SH-SY5Y (cell line): ENCODE data around the gene SIL1.

Experiments used
- GATA2 ChIP-seq: IDR thresholded peaks from 2 replicates; pipeline ENCODE4 v1.6.1; 2011; ENCODE audit warnings: mild to moderate bottlenecking, low read depth, low read length
- GATA3 ChIP-seq: IDR thresholded peaks from 2 replicates; pipeline ENCODE4 v1.6.1; 2011; ENCODE audit warnings: low read depth, mild to moderate bottlenecking, low read length, moderate library complexity

DNA sequence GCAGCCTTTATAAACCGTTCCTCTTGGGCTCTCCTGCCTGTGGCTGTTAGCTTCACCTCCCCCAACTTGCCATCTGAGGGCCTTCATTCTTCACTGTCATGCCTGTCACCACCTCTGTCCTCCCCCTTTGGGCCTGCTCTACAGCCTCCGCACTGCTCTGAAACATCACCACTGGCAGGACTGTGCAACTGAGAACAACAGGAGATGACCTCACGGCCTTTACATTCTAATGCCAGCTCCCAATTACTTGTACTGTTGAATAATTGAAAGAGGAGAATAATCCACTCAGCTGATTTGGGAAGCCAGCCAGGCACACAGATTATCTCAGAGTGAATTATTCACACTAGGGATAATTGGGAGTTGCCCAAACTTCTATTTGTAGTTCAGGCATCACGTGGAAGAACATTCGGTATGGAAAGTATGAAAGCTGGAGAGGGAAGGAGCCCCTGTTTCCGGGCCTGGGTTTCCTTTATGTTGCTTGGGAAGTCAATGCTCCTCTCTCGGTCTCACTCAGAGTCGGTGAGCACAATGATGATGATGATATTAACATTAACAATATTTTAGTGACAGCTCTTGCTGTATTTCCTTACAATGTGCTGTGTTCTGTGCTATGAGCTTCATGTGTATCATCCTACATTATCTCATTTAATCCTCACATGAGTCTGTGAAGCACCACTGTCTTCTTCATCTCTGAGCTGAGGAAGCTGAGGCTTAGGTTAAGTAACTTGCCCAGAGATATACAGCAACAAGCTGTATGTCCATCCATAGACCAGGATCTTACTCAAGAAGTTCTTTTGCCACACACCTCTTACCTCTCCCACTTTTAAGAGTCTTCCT, 223.7 kb downstream of the SIL1 start:
- no peak for TF ChIP-seq GATA2
- no peak for TF ChIP-seq GATA3
